ENCODE measurements around the gene TRMT61B. TPM values are rescaled to one million over a fixed set of nuclear protein-coding genes. Genes with fewer than 3 reads are reported as not detected.

TRMT61B gene
- total and polyA plus RNA-seq, 2 of the 4 experiments (the other 2 are of a cell fraction): 5.7 to 6.6 TPM

DNA sequence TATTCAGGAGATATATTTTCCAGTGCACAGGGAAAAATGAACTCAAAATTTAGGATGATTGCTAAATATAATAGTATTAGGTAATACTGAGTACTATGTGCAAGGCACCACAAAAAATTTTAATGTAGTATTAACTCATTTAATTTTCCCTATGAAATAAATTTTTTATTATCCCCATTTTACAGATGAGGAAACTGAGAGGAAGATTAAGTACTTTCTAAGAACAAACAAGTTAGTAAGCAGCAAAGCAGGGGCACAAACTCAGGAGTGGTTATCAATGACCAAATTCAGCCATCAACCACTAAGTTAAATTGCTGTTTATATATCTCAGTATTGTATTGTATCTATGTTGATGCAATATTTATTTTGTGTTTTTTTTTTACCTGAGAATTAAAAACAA is 45.2 kb downstream of the TRMT61B start:
- intact Hi-C loops (cut with micrococcal nuclease): loop anchor here (5.0 kb wide), 2 partner anchors 102 to 372 kb away; no protein-coding TSS in a partner anchor
- Histone ChIP-seq H3K4me3 (ENCODE audit: insufficient read depth, low read depth, low read length) (no peak overlapping the region), H4K8ac (ENCODE audit: low read depth in 2 of 2, low read length in 2 of 2) (no peak overlapping the region), H3K27ac (ENCODE audit: insufficient read depth, low read length) (no peak overlapping the region), H2AFZ (replicated peaks; ENCODE audit: low read length, poor library complexity) (no peak overlapping the region), H4K91ac (ENCODE audit: insufficient read depth, low read depth, low read length) (no peak overlapping the region), H4K20me1 (ENCODE audit: insufficient read depth, low read length) (no peaks in the 10 kb centered on the region), H2BK5ac (ENCODE audit: low read depth, low read length, poor library complexity, severe bottlenecking) (no peak overlapping the region), H2AK9ac (replicated peaks; ENCODE audit: low read depth, low read length, poor library complexity) (no peak overlapping the region), H3K79me1 (ENCODE audit: low read depth in 1 of 2, low read length in 2 of 2) (no peaks in the 10 kb centered on the region), H3K9me3 (ENCODE audit: control insufficient read depth, insufficient read depth, low read length) (no peaks in the 10 kb centered on the region), H3K27me3 (ENCODE audit: control insufficient read depth, insufficient read depth, low read length) (no peaks in the 10 kb centered on the region), H3K36me3 (ENCODE audit: control insufficient read depth, insufficient read depth, low read length) (no peaks in the 10 kb centered on the region), H3K23ac (ENCODE audit: low read depth, low read length) (no peak overlapping the region), H2BK15ac (ENCODE audit: low read depth, low read length) (no peak overlapping the region), H4K5ac (ENCODE audit: low read depth, low read length) (no peak overlapping the region), H3K4ac (ENCODE audit: low read depth, low read length) (no peak overlapping the region), H3K56ac (ENCODE audit: extremely low read depth, insufficient read depth, low read length) (no peak overlapping the region), H2BK120ac (ENCODE audit: low read depth, low read length) (no peak overlapping the region), H3K18ac (ENCODE audit: low read depth, low read length) (no peak overlapping the region), H2AK5ac (ENCODE audit: low read depth, low read length) (no peak overlapping the region), H3K4me2 (ENCODE audit: low read depth, low read length) (no peak overlapping the region), H3K9ac (ENCODE audit: low read depth, low read length) (no peak overlapping the region), H3K14ac (replicated peaks; ENCODE audit: low read depth, low read length) (no peak overlapping the region), H3K9me1 (ENCODE audit: insufficient read depth, low read length) (no peaks in the 10 kb centered on the region), H2BK20ac (ENCODE audit: low read depth, low read length) (no peak overlapping the region), H3K4me1 (ENCODE audit: control insufficient read depth, insufficient read depth, low read length) (no peaks in the 10 kb centered on the region)
- ChIA-PET POLR2A (ENCODE audit: unreplicated experiment) (no interaction called here), CTCF (interaction anchor here (0.6 to 1.1 kb wide), 2 partner anchors 44 to 193 kb away, joined by 4 to 5 read pairs; no protein-coding TSS in a partner anchor)
- dilution Hi-C loops (cut with HindIII; ENCODE audit: low sequenced_read_pairs, unreplicated experiment): no loop called here
- TF ChIP-seq, protein P1, sequence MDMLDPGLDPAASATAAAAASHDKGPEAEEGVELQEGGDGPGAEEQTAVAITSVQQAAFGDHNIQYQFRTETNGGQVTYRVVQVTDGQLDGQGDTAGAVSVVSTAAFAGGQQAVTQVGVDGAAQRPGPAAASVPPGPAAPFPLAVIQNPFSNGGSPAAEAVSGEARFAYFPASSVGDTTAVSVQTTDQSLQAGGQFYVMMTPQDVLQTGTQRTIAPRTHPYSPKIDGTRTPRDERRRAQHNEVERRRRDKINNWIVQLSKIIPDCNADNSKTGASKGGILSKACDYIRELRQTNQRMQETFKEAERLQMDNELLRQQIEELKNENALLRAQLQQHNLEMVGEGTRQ (IDR thresholded peaks at IDR 0.05; ENCODE audit: low read depth, low read length): no peak
- TF ChIP-seq MXI1 (IDR thresholded peaks at IDR 0.05; ENCODE audit: borderline replicate concordance, low read depth, low read length) (no peak), MAZ (IDR thresholded peaks at IDR 0.05; ENCODE audit: borderline replicate concordance, low read depth, low read length) (no peak), BHLHE40 (IDR thresholded peaks at IDR 0.05; ENCODE audit: low read depth, low read length) (no peak), RFX5 (IDR thresholded peaks at IDR 0.05; ENCODE audit: low read depth, low read length) (no peak), CHD1 (IDR thresholded peaks at IDR 0.05; ENCODE audit: low read depth, low read length) (no peak), SMC3 (IDR thresholded peaks at IDR 0.05; ENCODE audit: low read depth, low read length) (no peak), RAD21 (IDR thresholded peaks at IDR 0.05; ENCODE audit: low read length) (no peak), MAFK (IDR thresholded peaks at IDR 0.05; ENCODE audit: low read depth, low read length) (no peak), NFE2L2 (IDR thresholded peaks at IDR 0.05; ENCODE audit: low read depth, low read length) (no peak), CEBPB (IDR thresholded peaks at IDR 0.05; ENCODE audit: low read depth, low read length) (no peak), POLR2A (IDR thresholded peaks at IDR 0.05; ENCODE audit: low read depth, low read length) (no peak), RCOR1 (IDR thresholded peaks at IDR 0.05; ENCODE audit: insufficient replicate concordance, low read length) (no peak), FOS (IDR thresholded peaks at IDR 0.05; ENCODE audit: low read depth, low read length) (no peak)
- TF ChIP-seq, protein P2, sequence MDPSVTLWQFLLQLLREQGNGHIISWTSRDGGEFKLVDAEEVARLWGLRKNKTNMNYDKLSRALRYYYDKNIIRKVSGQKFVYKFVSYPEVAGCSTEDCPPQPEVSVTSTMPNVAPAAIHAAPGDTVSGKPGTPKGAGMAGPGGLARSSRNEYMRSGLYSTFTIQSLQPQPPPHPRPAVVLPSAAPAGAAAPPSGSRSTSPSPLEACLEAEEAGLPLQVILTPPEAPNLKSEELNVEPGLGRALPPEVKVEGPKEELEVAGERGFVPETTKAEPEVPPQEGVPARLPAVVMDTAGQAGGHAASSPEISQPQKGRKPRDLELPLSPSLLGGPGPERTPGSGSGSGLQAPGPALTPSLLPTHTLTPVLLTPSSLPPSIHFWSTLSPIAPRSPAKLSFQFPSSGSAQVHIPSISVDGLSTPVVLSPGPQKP (IDR thresholded peaks at IDR 0.05; ENCODE audit: borderline replicate concordance, low read depth, low read length): no peak
- TF ChIP-seq, protein P3, sequence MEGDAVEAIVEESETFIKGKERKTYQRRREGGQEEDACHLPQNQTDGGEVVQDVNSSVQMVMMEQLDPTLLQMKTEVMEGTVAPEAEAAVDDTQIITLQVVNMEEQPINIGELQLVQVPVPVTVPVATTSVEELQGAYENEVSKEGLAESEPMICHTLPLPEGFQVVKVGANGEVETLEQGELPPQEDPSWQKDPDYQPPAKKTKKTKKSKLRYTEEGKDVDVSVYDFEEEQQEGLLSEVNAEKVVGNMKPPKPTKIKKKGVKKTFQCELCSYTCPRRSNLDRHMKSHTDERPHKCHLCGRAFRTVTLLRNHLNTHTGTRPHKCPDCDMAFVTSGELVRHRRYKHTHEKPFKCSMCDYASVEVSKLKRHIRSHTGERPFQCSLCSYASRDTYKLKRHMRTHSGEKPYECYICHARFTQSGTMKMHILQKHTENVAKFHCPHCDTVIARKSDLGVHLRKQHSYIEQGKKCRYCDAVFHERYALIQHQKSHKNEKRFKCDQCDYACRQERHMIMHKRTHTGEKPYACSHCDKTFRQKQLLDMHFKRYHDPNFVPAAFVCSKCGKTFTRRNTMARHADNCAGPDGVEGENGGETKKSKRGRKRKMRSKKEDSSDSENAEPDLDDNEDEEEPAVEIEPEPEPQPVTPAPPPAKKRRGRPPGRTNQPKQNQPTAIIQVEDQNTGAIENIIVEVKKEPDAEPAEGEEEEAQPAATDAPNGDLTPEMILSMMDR (conservative IDR thresholded peaks at IDR 0.05; ENCODE audit: low read depth, low read length): no peak
- in situ Hi-C loops (cut with MboI; ENCODE audit: low sequenced_read_pairs): no loop called here
- DNase-seq: no peak
- BruUV-seq (replicated peaks): no TSS peak
- ATAC-seq (ENCODE audit: low read depth): no peak
